ENCODE measurements around the gene FOXRED1. TPM values are rescaled to one million over a fixed set of nuclear protein-coding genes. Genes with fewer than 3 reads are reported as not detected.

Gene FOXRED1
- total and polyA plus RNA-seq, 9 of the 15 experiments (the other 6 are each of a cell fraction or from before 2014, with no cell fraction given), result 14.1 to 94.4 (median 53.1) TPM

GRCh38 chr11:126290887-126291286 lies 21.9 kb downstream of the FOXRED1 start:
- ATAC-seq, result no peak
- no peak overlapping the region for H2AFZ ChIP-seq (ENCODE audit: low read depth, low read length)
- H3K4me1 ChIP-seq (replicated peaks in 1 of 2; ENCODE audit: control insufficient read depth in 2 of 2, insufficient read depth in 2 of 2, low read length in 2 of 2), result no peaks in the 10 kb centered on the region; a peak in 1 of 5 replicates
- H3K9me3 ChIP-seq (replicated peaks; ENCODE audit: control insufficient read depth, insufficient read depth, low read depth, low read length), result no peaks in the 10 kb centered on the region; the same call in 1 of the 2 replicates
- no peaks in the 10 kb centered on the region for H3K79me2 ChIP-seq (ENCODE audit: control insufficient read depth, insufficient read depth, low read length)
- H3K27ac ChIP-seq (ENCODE audit: extremely low read depth, low read depth, low read length), result no peak overlapping the region
- no peaks in the 10 kb centered on the region for H3K9me1 ChIP-seq (ENCODE audit: control insufficient read depth, insufficient read depth, low read length)
- no peaks in the 10 kb centered on the region for H4K20me1 ChIP-seq (replicated peaks; ENCODE audit: control insufficient read depth, insufficient read depth, low read length)
- BruUV-seq (replicated peaks), result no TSS peak
- H3K9ac ChIP-seq (ENCODE audit: insufficient read depth in 1 of 2, low read depth in 2 of 2, low read length in 2 of 2), result no peak overlapping the region
- WGBS (ENCODE audit: insufficient coverage, low coverage, missing lambda C conversion rate), result 72% methylated on average over 12 of the region's 12 CpGs
- TF ChIP-seq SP2 (IDR thresholded peaks at IDR 0.05; ENCODE audit: extremely low read depth, low read depth, low read length, poor library complexity, severe bottlenecking) (no peak), NFRKB (IDR thresholded peaks at IDR 0.05; ENCODE audit: low read depth) (no peak), ARHGAP35 (IDR thresholded peaks at IDR 0.05; ENCODE audit: partially characterized antibody) (no peak), POLR2AphosphoS2 (IDR thresholded peaks at IDR 0.05; ENCODE audit: low read length) (no peak), GABPB1 (CRISPR knock-in tag; IDR thresholded peaks at IDR 0.05) (no peak), PHB2 (IDR thresholded peaks at IDR 0.05; ENCODE audit: low read depth) (no peak), FOS (IDR thresholded peaks at IDR 0.05; ENCODE audit: extremely low read depth, insufficient read length) (no peak), SMAD1 (IDR thresholded peaks at IDR 0.05; ENCODE audit: low read depth, low read length, partially characterized antibody) (no peak), FIP1L1 (IDR thresholded peaks at IDR 0.05; ENCODE audit: low read depth, low read length, poor library complexity, severe bottlenecking) (no peak), HOXB6 (CRISPR knock-in tag; IDR thresholded peaks at IDR 0.05; ENCODE audit: borderline replicate concordance) (no peak), HES1 (IDR thresholded peaks at IDR 0.05; ENCODE audit: low read depth) (no peak), MBD2 (IDR thresholded peaks at IDR 0.05; ENCODE audit: borderline replicate concordance, low read depth) (no peak), MITF (IDR thresholded peaks at IDR 0.05) (no peak), RNF2 (IDR thresholded peaks at IDR 0.05) (no peak), ZNF316 (IDR thresholded peaks at IDR 0.05) (no peak), HSF4 (CRISPR knock-in tag; IDR thresholded peaks at IDR 0.05; ENCODE audit: borderline replicate concordance) (no peak), CREB3 (tag; conservative IDR thresholded peaks at IDR 0.05; ENCODE audit: low read depth) (no peak), KHSRP (IDR thresholded peaks at IDR 0.05) (no peak), DDX20 (tag; IDR thresholded peaks at IDR 0.05; ENCODE audit: low read depth) (no peak)
- H3K27me3 ChIP-seq (ENCODE audit: control insufficient read depth in 2 of 2, insufficient read depth in 2 of 2, low read length in 2 of 2), result no peaks in the 10 kb centered on the region
- peaks cover 18% of the 10 kb centered on the region; the same call in 1 of the 3 replicates for H3K36me3 ChIP-seq (ENCODE audit: control insufficient read depth, insufficient read depth, low read length)
- no peak overlapping the region for H3K4me2 ChIP-seq (ENCODE audit: insufficient read depth, low read length)
- FAIRE-seq, result no peak
- in situ Hi-C loops (cut with MboI) (no loop called here), intact Hi-C loops (cut with micrococcal nuclease) (no loop called here)
- ChIA-PET CTCF (ENCODE audit: low intra/inter-chr PET ratio) (no interaction called here), POLR2A (interaction anchor here (0.8 to 2.1 kb wide), 3 partner anchors 9 to 29 kb away, joined by 3 to 7 read pairs (median 3); no protein-coding TSS in a partner anchor)
- no peak overlapping the region for H3K4me3 ChIP-seq
- DNase-seq (ENCODE audit: extremely low read depth in 1 of 4, low spot score in 3 of 4), result no peak

All from K562 (cell line).